GM06990 (cell line): ENCODE data around the gene PPIP5K2.
A peak's percentile ranks its signal among the peaks of the same experiment; 100 is the strongest.

ENCODE experiments used
- DNase-seq: peaks from one replicate; pipeline ENCODE4 v3.0.0-alpha.2; 2011; ENCODE audit not compliant: insufficient read length; ENCODE audit errors: extremely low read depth
- H3K27me3 ChIP-seq: replicated peaks from 2 replicates; pipeline ENCODE4 v1.6.0; 2011; ENCODE audit warnings: low read length; ENCODE audit not compliant: control insufficient read depth, insufficient read depth
- H3K36me3 ChIP-seq: 2 replicates; pipeline ENCODE4 v1.5.1; 2011; ENCODE audit warnings: low read length; ENCODE audit not compliant: control insufficient read depth, insufficient read depth
- H3K4me3 ChIP-seq: replicated peaks from 2 replicates; pipeline ENCODE4 v1.5.1; 2011; ENCODE audit warnings: low read depth, mild to moderate bottlenecking, control low read depth, low read length
- CTCF ChIP-seq: IDR thresholded peaks from 2 replicates; pipeline ENCODE4 v1.5.1; 2011; ENCODE audit warnings: low read length, control low read depth, mild to moderate bottlenecking, inconsistent platforms; ENCODE audit not compliant: insufficient read depth, poor library complexity, severe bottlenecking

The PPIP5K2 gene

GRCh38 chr5:103258957-103259704, 139.0 kb downstream of the PPIP5K2 start:
- H3K27me3 ChIP-seq = no peaks in the 10 kb centered on the region
- TF ChIP-seq CTCF = no peak
- no peaks in the 10 kb centered on the region for H3K36me3 ChIP-seq
- peak overlapping the region; percentile 90 for H3K4me3 ChIP-seq
- peak; percentile 85 for DNase-seq

- no peak for DNase-seq
- H3K27me3 ChIP-seq = no peaks in the 10 kb centered on the region
Observed at GRCh38 chr5:103259705-103260355, 139.7 kb downstream of the PPIP5K2 start.

GRCh38 chr5:103260951-103261350, 140.8 kb downstream of the PPIP5K2 start:
- Histone ChIP-seq H3K27me3 (no peaks in the 10 kb centered on the region), H3K4me3 (peak overlapping the region; percentile 90), H3K36me3 (no peaks in the 10 kb centered on the region)
- DNase-seq = peak; percentile 58
- no peak for TF ChIP-seq CTCF

More at GRCh38 chr5:103259705-103260355, 139.7 kb downstream of the PPIP5K2 start:
- TF ChIP-seq CTCF = no peak
- Histone ChIP-seq H3K4me3 (peak overlapping the region; percentile 90), H3K36me3 (no peaks in the 10 kb centered on the region)
